Liver (tissue), 3 donors: ENCODE data around the gene PTPN23.

Experiments used
- CTCF ChIP-seq: fragments of 150-350 bp; IDR thresholded peaks from 2 replicates; pipeline ENCODE4 v1.5.1; 2017; ENCODE audit warnings: improper control_type of control experiment, low read depth, low read length; ENCODE audit not compliant: missing input control
- EGR1 ChIP-seq, 2 donors: IDR thresholded peaks; 2 replicates each; pipeline ENCODE4 v1.6.1; 2016 to 2018; ENCODE audit warnings: antibody characterized with exemption in 2 of 2, low read depth in 2 of 2
- FOXA1 ChIP-seq: IDR thresholded peaks from 2 replicates; pipeline ENCODE4 v1.6.1; 2016; ENCODE audit warnings: antibody characterized with exemption
- FOXA2 ChIP-seq: IDR thresholded peaks from 2 replicates; pipeline ENCODE4 v1.6.1; 2016; ENCODE audit warnings: antibody characterized with exemption
- GABPA ChIP-seq, 2 donors: IDR thresholded peaks in 1 of 2; conservative IDR thresholded peaks in 1 of 2; 2 replicates each; pipeline ENCODE4 v1.6.1; 2016; ENCODE audit warnings: antibody characterized with exemption in 2 of 2, mild to moderate bottlenecking in 1 of 2, moderate library complexity in 1 of 2
- JUND ChIP-seq, 2 donors: IDR thresholded peaks; 2 replicates each; pipeline ENCODE4 v1.6.1; 2016; ENCODE audit warnings: antibody characterized with exemption in 2 of 2
- MAX ChIP-seq: IDR thresholded peaks from 2 replicates; pipeline ENCODE4 v1.6.1; 2016; ENCODE audit warnings: antibody characterized with exemption
- NR2F2 ChIP-seq: IDR thresholded peaks from 2 replicates; pipeline ENCODE4 v1.6.1; 2016; ENCODE audit warnings: antibody characterized with exemption
- RAD21 ChIP-seq, 2 donors: IDR thresholded peaks; 2 replicates each; pipeline ENCODE4 v1.6.1; 2016; ENCODE audit warnings: antibody characterized with exemption in 2 of 2, mild to moderate bottlenecking in 2 of 2
- REST ChIP-seq: IDR thresholded peaks from 2 replicates; pipeline ENCODE4 v1.6.1; 2016; ENCODE audit warnings: antibody characterized with exemption, mild to moderate bottlenecking
- RXRA ChIP-seq, 2 donors: IDR thresholded peaks; 2 replicates each; pipeline ENCODE4 v1.6.1; 2017 to 2018; ENCODE audit warnings: antibody characterized with exemption in 2 of 2, mild to moderate bottlenecking in 1 of 2
- SP1 ChIP-seq: IDR thresholded peaks from 2 replicates; pipeline ENCODE4 v1.6.1; 2018; ENCODE audit warnings: antibody characterized with exemption, mild to moderate bottlenecking
- TAF1 ChIP-seq: conservative IDR thresholded peaks from 2 replicates; pipeline ENCODE4 v1.6.1; 2016; ENCODE audit warnings: antibody characterized with exemption, mild to moderate bottlenecking
- YY1 ChIP-seq: IDR thresholded peaks from 2 replicates; pipeline ENCODE4 v1.6.1; 2016; ENCODE audit warnings: antibody characterized with exemption, mild to moderate bottlenecking
- donor health status: healthy.
- donor health status: healthy.

GRCh38 chr3:47385796-47386195 lies 5.0 kb downstream of the PTPN23 start:
- TF ChIP-seq CTCF, result no peak
- no peak for TF ChIP-seq REST
- no peak for TF ChIP-seq GABPA (IDR thresholded peaks at IDR 0.05 in 1 of 2, conservative IDR thresholded peaks at IDR 0.05 in 1 of 2)
- TF ChIP-seq TAF1, result no peak
- TF ChIP-seq SP1, result peak; percentile 11
- no peak for TF ChIP-seq FOXA1
- no peak for TF ChIP-seq RAD21 (IDR thresholded peaks at IDR 0.05)
- no peak for TF ChIP-seq MAX
- TF ChIP-seq JUND (IDR thresholded peaks at IDR 0.05), result no peak
- no peak for TF ChIP-seq EGR1 (IDR thresholded peaks at IDR 0.05; ENCODE audit: low read depth in 2 of 2)
- peak in 1 of 2 donors; percentile 16 for TF ChIP-seq RXRA (IDR thresholded peaks at IDR 0.05)
- TF ChIP-seq YY1, result no peak
- TF ChIP-seq FOXA2, result no peak
- no peak for TF ChIP-seq NR2F2
